MV-4-11 (cell line): ENCODE measurements around the gene IRF6.

ENCODE experiments used
- DNase-seq: peaks from one replicate; lab custom pipeline; 2025; lab: John Stamatoyannopoulos, UW

Gene IRF6

GRCh38 chr1:209759829-209760359 is 46.0 kb downstream of the IRF6 start:
- DNase-seq = no peak

GRCh38 chr1:209758400-209758799 is 47.5 kb downstream of the IRF6 start:
- DNase-seq = no peak

- DNase-seq = peak; percentile 90
Observed at GRCh38 chr1:209756615-209757445, 49.1 kb downstream of the IRF6 start.

- DNase-seq = peak; percentile 97
Observed at GRCh38 chr1:209755926-209756614, 49.9 kb downstream of the IRF6 start, which contains the start of gene TRAF3IP3. Gene TRAF3IP3 (plus strand): TSS chr1:209756053. CDS start chr1:209760040, 3,987 bp downstream.

- DNase-seq = no peak
Observed at GRCh38 chr1:209755256-209755655, 50.7 kb downstream of the IRF6 start.

- no peak for DNase-seq
Observed at GRCh38 chr1:209752890-209753289, 53.1 kb downstream of the IRF6 start.

GRCh38 chr1:209751627-209752231 is 54.2 kb downstream of the IRF6 start:
- DNase-seq = peak; percentile 79

- no peak for DNase-seq
Observed at GRCh38 chr1:209749670-209750323, 56.1 kb downstream of the IRF6 start.

- no peak for DNase-seq
Observed at GRCh38 chr1:209749205-209749604, 56.7 kb downstream of the IRF6 start.

GRCh38 chr1:209748620-209749019 is 57.3 kb downstream of the IRF6 start:
- no peak for DNase-seq

GRCh38 chr1:209747580-209748262 is 58.2 kb downstream of the IRF6 start:
- DNase-seq = peak; percentile 95

GRCh38 chr1:209746451-209747165 is 59.3 kb downstream of the IRF6 start:
- no peak for DNase-seq

- no peak for DNase-seq
Observed at GRCh38 chr1:209743145-209743482, 62.8 kb downstream of the IRF6 start.

GRCh38 chr1:209742409-209743144 is 63.4 kb downstream of the IRF6 start:
- no peak for DNase-seq

GRCh38 chr1:209741889-209742288 is 64.1 kb downstream of the IRF6 start:
- DNase-seq = no peak

GRCh38 chr1:209741193-209741592 is 64.7 kb downstream of the IRF6 start:
- no peak for DNase-seq

GRCh38 chr1:209738270-209738669 is 67.7 kb downstream of the IRF6 start:
- DNase-seq = no peak

- no peak for DNase-seq
Observed at GRCh38 chr1:209737118-209737505, 68.8 kb downstream of the IRF6 start.

- no peak for DNase-seq
Observed at GRCh38 chr1:209736490-209737117, 69.3 kb downstream of the IRF6 start.
